OCI-LY3 (cell line): ENCODE measurements around the gene TGDS.

ENCODE experiments used
- H2AFZ ChIP-seq: fragments of 200-600, 300-600 bp; shearing (Covaris generic); 2 replicates; pipeline ENCODE4 v1.6.0; 2014; ENCODE audit warnings: antibody characterized with exemption, low read depth, low read length
- H3K27ac ChIP-seq: fragments of 200-600, 300-600 bp; sonication (generic); 2 replicates; pipeline ENCODE4 v1.5.1; 2014; ENCODE audit warnings: mild to moderate bottlenecking, low read length, moderate library complexity, mixed read lengths
- H3K27me3 ChIP-seq: fragments of 200-600, 300-600 bp; sonication (generic); 2 replicates; pipeline ENCODE4 v1.6.1; 2014; ENCODE audit warnings: low read depth, low read length, mixed read lengths
- H3K36me3 ChIP-seq: fragments of 200-600, 300-600 bp; sonication (generic); replicated peaks from 2 replicates; pipeline ENCODE3; 2014; ENCODE audit warnings: low read depth, low read length, mixed read lengths
- H3K4me1 ChIP-seq: fragments of 300-600, 200-600 bp; sonication (generic); 2 replicates; pipeline ENCODE4 v1.6.1; 2014; ENCODE audit warnings: low read length, mixed read lengths
- H3K4me2 ChIP-seq: fragments of 200-600, 300-600 bp; sonication (generic); 2 replicates; pipeline ENCODE4 v1.6.1; 2014; ENCODE audit warnings: low read length, mixed read lengths
- H3K4me3 ChIP-seq: fragments of 300-600, 200-600 bp; sonication (generic); 2 replicates; pipeline ENCODE4 v1.5.1; 2014; ENCODE audit warnings: antibody characterized with exemption, mild to moderate bottlenecking, low read length, moderate library complexity
- H3K79me2 ChIP-seq: fragments of 300-600, 200-600 bp; shearing (Covaris generic); 2 replicates; pipeline ENCODE4 v1.6.1; 2014; ENCODE audit warnings: mild to moderate bottlenecking, low read length, mixed read lengths
- H3K9ac ChIP-seq: fragments of 300-600, 200-600 bp; shearing (Covaris generic); 2 replicates; pipeline ENCODE4 v1.6.0; 2014; ENCODE audit warnings: mild to moderate bottlenecking, low read length, moderate library complexity
- H3K9me3 ChIP-seq: fragments of 200-600, 300-600 bp; shearing (Covaris generic); 2 replicates; pipeline ENCODE4 v1.6.1; 2014; ENCODE audit warnings: low read length, mixed read lengths; ENCODE audit not compliant: insufficient read depth
- H4K20me1 ChIP-seq: fragments of 200-600, 300-600 bp; sonication (generic); 2 replicates; pipeline ENCODE4 v1.6.1; 2016; ENCODE audit warnings: low read length, mixed read lengths; ENCODE audit not compliant: insufficient read depth
- CTCF ChIP-seq: fragments of 200-600, 300-600 bp; sonication (generic); IDR thresholded peaks from 2 replicates; pipeline ENCODE4 v1.5.1; 2014; ENCODE audit warnings: antibody characterized with exemption, low read length, low read depth
- EZH2phosphoT487 ChIP-seq: fragments of 200-600 bp; shearing (Covaris generic); IDR thresholded peaks from 2 replicates; pipeline ENCODE4 v1.6.1; 2018; ENCODE audit warnings: antibody characterized with exemption, mixed run types, low read depth

Gene TGDS

GRCh38 chr13:94585543-94586101, 10.3 kb downstream of the TGDS start:
- Histone ChIP-seq H3K9me3 (no peaks in the 10 kb centered on the region), H3K79me2 (peaks cover 37% of the 10 kb centered on the region), H3K27ac (no peak overlapping the region), H3K4me2 (no peak overlapping the region), H3K4me1 (no peaks in the 10 kb centered on the region), H3K36me3 (peaks cover 46% of the 10 kb centered on the region), H4K20me1 (0 out of 2 replicates have a peak, but pooled peaks cover 6% of the 10 kb centered on the region), H2AFZ (no peak overlapping the region), H3K27me3 (no peaks in the 10 kb centered on the region), H3K4me3 (no peak overlapping the region), H3K9ac (no peak overlapping the region)
- TF ChIP-seq CTCF (no peak), EZH2phosphoT487 (no peak)

- no peak for TF ChIP-seq EZH2phosphoT487
- no peak for TF ChIP-seq CTCF
- Histone ChIP-seq H3K27ac (no peak overlapping the region), H3K27me3 (no peaks in the 10 kb centered on the region), H3K4me1 (no peaks in the 10 kb centered on the region), H2AFZ (no peak overlapping the region), H4K20me1 (0 out of 2 replicates have a peak, but pooled peaks cover 6% of the 10 kb centered on the region), H3K79me2 (peaks cover 31% of the 10 kb centered on the region), H3K9me3 (no peaks in the 10 kb centered on the region), H3K4me2 (no peak overlapping the region), H3K4me3 (no peak overlapping the region), H3K9ac (no peak overlapping the region), H3K36me3 (peaks cover 57% of the 10 kb centered on the region)
Observed at GRCh38 chr13:94583926-94584325, 12.0 kb downstream of the TGDS start.

- H3K9ac ChIP-seq: no peak overlapping the region
- no peak overlapping the region for H3K4me3 ChIP-seq
- H3K4me1 ChIP-seq: no peaks in the 10 kb centered on the region
- H2AFZ ChIP-seq: no peak overlapping the region
- H4K20me1 ChIP-seq: 0 out of 2 replicates have a peak, but pooled peaks cover 2% of the 10 kb centered on the region
- TF ChIP-seq EZH2phosphoT487 (no peak), CTCF (no peak)
- H3K27ac ChIP-seq: no peak overlapping the region
- peaks cover 76% of the 10 kb centered on the region for H3K36me3 ChIP-seq
- no peaks in the 10 kb centered on the region for H3K27me3 ChIP-seq
- H3K4me2 ChIP-seq: no peak overlapping the region
- peaks cover 3% of the 10 kb centered on the region for H3K79me2 ChIP-seq
- no peaks in the 10 kb centered on the region for H3K9me3 ChIP-seq
Observed at GRCh38 chr13:94579063-94579462, 16.9 kb downstream of the TGDS start.

GRCh38 chr13:94569615-94570014, 26.3 kb downstream of the TGDS start:
- H3K4me2 ChIP-seq: no peak overlapping the region

More at GRCh38 chr13:94569615-94570014, 26.3 kb downstream of the TGDS start:
- Histone ChIP-seq H3K36me3 (peaks cover 60% of the 10 kb centered on the region), H3K9me3 (no peaks in the 10 kb centered on the region), H3K4me3 (no peak overlapping the region), H3K9ac (no peak overlapping the region), H2AFZ (no peak overlapping the region), H3K27me3 (no peaks in the 10 kb centered on the region), H3K27ac (no peak overlapping the region), H4K20me1 (no peaks in the 10 kb centered on the region), H3K4me1 (no peaks in the 10 kb centered on the region), H3K79me2 (no peaks in the 10 kb centered on the region)
- TF ChIP-seq CTCF (no peak), EZH2phosphoT487 (no peak)
